Activated T-cell treated with anti-CD3 and anti-CD28 coated beads for 4 hours (primary cell): ENCODE data around the gene CYP4F12.

ENCODE experiments used
- DNase-seq: peaks from one replicate; pipeline ENCODE4 v3.0.0-alpha.2; 2020

CYP4F12 gene, protein sequence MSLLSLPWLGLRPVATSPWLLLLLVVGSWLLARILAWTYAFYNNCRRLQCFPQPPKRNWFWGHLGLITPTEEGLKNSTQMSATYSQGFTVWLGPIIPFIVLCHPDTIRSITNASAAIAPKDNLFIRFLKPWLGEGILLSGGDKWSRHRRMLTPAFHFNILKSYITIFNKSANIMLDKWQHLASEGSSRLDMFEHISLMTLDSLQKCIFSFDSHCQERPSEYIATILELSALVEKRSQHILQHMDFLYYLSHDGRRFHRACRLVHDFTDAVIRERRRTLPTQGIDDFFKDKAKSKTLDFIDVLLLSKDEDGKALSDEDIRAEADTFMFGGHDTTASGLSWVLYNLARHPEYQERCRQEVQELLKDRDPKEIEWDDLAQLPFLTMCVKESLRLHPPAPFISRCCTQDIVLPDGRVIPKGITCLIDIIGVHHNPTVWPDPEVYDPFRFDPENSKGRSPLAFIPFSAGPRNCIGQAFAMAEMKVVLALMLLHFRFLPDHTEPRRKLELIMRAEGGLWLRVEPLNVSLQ

DNA sequence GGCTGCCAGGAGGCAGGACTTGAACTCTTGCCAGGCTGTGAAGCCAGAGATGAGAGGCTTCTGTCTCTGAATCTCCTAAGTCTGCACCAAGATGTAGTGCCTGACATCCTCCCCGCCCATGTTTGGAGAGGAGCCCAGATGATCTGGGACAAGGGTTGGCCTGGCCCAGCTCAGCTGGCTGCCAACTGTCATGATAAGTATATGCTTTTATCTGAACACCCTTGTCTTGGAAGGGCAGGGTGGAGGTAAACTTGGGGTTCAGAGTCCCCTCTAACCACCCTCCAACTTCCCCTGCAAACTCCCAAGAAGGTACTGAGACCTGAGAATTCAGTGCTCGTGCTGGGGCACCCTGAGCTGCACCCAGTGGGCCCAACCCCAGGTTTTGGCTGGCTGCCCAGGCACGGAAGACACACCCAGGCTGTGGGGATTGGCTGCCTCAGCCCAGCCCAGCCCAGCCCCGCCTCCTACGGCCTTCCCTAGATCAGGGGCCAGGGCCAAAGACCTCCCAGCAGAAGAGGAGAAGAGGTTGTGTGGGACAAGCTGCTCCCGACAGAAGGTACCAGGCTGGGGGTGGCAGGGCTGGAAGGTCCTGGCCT lies at the start of gene CYP4F12:
Gene CYP4F12 (plus strand): TSS at position 508 of the 596 bp plus-strand sequence. CDS start 443 bp downstream, outside the sequence.
- no peak for DNase-seq

DNA sequence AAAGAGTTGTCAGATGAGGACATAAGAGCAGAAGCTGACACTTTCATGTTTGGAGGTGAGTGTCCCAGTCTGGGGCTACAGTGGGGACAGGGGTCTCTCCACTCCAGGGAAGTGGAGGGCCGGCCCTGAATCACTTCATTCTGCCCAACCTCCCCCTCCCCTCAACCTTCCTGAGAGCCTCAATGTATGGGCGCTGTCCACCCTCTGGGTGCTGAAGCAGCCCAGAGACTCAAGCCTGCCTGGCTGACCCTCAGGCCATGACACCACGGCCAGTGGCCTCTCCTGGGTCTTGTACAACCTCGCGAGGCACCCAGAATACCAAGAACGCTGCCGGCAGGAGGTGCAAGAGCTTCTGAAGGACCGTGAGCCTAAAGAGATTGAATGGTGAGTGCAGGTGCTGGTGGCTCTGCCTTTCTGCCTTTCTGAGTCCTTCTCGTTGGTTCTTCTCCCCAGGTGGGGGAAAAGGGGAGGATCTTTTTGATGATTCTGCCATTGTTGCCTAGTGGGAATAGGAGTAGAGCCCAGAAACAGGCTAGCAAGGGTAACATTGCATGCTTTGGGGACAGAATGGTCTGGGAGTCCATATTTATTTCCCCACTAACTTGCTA lies 49.1 kb upstream of the CYP4F12 start:
- no peak for DNase-seq

DNA sequence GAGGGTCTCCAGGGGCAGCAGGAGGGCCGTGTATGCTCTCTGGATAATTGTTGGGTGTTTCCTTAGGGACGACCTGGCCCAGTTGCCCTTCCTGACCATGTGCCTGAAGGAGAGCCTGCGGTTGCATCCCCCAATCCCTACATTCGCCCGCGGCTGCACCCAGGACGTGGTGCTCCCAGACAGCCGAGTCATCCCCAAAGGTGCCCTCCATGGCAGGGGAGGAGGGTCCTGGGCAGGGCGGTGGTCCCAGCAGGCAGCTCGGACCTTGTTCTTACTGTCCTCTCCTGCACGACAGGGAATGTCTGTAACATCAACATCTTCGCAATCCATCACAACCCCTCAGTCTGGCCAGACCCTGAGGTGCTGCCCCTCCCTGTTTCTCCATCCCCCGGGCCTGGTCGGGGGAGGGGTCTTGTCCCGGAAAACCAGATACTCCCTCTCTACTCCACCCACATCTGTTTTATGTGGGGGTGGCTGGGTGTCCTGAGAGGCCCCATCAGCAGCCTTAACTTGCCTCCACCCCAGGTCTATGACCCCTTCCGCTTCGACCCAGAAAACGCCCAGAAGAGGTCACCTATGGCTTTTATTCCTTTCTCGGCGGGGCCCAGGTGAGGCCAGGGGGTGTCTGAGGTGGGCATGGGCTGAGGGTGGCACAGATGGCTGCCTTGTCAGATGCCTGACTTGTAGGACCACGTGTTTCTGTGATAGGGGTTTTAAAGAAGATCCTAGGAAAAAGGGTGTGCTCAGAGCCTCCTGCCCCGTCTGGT lies 44.5 kb upstream of the CYP4F12 start:
- DNase-seq: no peak

DNA sequence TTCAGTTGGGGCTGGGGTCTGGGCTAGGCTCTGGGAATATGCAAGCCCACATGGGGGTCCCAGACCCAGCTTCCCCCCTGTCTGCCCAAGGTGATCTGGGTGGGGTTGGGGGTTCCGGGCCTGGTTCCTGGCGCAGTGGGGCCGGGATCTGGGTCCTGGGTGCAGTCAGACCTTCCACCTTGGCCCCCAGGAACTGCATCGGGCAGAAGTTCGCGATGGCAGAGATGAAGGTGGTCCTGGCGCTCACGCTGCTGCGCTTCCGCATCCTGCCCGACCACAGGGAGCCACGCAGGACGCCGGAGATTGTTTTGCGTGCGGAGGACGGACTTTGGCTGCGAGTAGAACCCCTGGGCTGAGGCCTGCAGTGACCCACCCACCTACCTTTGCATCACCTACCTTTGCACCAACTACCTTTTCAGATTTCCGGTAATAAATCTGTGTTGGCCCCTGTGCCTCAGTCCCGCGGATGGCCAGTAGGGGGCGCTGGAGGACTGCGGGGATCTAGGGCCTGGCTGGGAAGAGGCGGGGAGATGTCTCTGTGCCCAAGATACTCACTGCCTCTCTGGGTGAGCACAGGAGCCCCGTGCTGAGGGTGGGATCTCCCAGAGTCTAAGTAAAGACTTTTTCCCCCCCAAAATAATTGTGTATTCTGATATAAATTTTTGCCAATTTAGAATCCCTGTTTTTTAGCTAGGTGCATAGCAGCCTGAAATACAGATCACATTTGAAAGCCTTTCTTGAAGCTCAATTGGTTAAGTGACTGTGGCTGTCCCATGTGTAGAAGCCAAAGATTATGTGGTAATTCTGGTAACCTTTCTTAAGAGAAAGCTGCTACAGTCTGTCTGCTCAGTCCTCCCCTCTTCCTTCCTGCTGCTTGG lies 43.6 kb upstream of the CYP4F12 start:
- peak; percentile 92 for DNase-seq

DNA sequence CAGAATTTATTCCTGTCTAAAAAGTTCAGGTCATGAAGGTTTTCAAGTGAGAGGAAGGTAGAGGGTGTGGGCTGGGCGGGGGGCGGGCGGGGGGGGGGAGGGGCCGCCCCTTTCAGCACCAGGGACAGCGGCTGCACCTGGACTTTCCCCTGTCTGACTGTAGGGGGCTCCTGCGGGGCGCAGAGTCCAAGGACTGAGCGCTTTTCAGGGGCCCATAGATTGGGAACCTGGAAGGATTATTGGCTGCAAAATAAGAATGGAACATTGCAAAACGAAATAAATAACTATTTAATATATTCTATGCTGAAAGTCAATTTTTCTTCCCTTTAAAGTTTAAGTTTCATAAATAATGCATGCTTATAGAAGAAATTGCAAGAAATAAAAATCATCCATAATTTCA lies 41.1 kb upstream of the CYP4F12 start:
- no peak for DNase-seq

DNA sequence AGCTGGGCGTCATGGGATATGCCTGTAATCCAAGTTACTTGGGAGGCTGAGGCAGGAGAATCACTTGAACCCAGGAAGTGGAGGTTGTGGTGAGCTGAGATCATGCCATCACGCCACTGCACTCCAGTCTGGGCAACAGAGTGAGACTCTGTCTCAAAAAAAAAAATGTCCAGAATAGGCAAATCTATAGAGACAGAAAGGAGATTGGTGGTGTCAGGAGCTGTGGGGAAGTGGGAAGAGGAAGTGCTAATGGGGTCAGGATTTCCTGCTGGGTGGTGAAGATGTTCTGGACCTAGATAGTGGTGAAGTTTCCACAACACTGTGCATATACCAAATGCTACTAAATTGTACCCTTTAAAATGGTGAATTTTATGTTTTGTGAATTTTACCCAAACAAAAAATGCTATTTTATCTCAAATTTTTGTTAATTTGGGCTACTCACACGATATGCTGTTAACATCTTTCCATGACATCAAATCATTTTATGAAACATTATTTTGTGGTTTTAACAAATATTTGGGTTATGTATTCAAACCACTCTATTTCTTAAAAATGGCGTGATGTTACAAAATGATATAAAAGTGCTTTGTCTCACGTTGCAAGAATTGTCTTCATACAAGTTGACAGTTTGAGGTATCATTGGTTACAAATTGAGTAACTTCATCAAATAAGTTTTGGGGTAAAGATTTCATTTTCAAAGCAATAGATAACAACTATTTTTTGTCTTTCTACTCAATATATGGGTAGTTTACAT lies 39.6 kb upstream of the CYP4F12 start:
- DNase-seq: no peak

DNA sequence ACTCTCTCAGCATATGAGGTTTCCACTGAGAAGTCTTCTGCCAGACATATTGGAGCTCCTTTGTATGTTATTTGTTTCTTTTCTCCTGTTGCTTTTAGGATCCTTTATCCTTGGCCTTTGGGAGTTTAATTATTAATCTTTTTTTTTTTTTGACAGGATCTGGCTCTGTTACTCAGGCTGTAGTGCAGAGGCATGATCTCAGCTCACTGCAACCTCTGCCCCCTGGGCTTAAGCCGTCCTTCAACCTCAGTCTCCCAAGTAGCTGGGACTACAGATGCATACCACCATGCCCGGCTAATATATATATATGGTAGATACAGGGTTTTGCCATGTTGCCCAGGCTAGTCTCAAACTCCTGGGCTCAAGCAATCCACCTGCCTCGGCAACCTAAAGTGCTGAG lies 38.8 kb upstream of the CYP4F12 start:
- no peak for DNase-seq

DNA sequence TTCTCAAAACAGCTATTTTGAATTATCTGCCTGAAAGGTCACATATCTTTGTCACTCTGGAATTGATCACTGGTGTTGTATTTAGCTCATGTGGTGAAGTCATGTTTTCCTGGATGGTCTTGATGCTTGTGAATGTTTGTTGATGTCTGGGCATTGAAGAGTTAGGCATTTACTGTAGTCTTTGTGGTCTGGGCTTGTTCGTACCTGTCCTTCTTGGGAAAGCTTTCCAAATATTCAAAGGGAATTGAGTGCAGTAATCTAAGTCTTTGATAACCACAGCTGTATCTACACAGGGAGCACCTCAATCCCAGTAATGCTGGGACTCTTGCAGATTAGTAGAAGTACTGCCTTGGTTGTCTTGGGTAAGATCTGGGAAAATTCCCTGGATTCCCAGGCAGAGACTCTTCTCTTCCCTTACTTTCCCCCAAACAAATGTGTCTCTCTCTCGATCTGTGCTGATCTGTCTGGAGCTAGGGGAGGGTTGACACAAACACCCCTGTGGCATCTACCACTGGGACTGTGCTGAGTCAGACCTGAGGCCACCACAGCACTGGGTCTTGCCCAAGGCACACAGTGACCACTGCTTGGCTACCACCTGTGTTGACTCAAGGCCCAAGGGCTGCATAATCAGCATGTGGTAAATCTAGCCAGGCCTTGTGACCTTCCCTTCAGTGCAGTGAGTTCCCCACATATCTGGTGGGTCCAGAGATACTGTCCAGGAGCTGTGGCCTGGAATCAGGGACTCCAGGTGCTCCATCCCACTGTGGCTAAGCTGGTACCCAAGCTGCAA lies 37.7 kb upstream of the CYP4F12 start:
- no peak for DNase-seq

DNA sequence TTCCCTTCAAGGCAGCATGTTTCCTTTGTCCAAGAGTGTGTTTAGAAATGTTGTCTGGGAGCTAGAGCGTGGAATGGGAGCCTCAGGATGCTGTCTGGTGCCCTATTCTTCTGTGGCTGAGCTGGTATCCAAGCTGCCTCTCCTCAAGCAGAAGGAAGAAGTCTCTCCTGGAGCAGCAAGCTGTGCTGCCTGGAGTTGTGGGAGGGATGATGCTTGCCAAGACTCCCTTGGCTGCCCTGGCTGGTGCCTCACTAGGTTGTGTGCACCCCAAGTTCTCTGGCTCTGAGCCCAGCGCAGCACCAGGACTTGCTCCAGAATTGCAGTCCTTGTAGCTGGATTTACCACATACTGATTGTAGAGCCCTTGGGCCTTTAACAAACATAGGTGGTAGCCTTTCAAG lies 36.9 kb upstream of the CYP4F12 start:
- DNase-seq: no peak

DNA sequence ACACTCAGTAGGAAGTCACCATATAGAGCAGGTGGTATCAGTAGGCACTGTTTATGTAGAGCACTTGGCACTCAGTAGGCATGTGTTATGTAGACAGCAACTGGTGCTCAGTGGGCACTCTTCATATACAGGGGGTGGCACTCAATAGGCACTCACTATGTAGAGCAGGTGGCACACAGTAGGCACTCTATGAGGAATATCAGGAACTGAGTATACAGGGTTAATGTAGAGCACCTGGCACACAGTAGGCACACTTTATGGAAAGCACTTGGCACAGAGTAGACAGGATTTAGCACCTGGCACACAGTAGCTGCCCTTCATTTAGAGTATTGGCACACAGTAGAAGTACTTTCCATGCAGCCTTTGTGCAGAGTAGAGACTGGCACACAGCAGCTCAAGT lies 33.3 kb upstream of the CYP4F12 start:
- no peak for DNase-seq

DNA sequence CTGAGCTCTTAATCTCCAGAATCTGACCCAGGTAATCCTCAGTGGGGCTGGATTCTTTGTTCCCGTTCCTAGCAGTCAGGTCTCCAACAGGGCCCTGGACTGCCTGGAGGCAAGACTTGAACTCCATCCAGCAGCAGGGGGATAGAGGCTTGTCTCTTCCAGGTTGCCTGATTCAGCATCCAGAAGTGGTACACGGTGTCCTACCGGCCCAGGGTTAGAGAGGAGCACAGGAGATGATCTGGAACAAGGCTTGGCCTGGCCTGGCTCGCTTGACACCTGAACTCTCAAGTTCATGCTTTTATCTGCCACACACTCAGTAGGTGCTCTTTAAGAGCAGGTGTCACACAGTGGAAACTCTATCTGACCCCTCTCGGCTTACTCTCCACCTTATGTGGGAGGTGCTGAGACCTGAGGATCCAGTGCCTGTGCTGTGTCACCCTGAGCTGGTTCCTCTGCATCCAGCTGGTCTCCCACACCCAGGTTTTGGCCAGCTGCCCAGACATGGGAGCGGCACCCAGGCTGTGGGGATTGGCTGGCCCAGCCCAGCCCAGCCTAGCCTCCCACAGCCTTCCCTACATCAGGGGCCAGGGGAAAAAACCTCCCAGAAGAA lies 32.5 kb upstream of the CYP4F12 start, which contains the start of gene CYP4F3:
Gene CYP4F3 (plus strand): TSS at position 604 of the 610 bp plus-strand sequence. CDS start 519 bp downstream, outside the sequence.
- DNase-seq: no peak

DNA sequence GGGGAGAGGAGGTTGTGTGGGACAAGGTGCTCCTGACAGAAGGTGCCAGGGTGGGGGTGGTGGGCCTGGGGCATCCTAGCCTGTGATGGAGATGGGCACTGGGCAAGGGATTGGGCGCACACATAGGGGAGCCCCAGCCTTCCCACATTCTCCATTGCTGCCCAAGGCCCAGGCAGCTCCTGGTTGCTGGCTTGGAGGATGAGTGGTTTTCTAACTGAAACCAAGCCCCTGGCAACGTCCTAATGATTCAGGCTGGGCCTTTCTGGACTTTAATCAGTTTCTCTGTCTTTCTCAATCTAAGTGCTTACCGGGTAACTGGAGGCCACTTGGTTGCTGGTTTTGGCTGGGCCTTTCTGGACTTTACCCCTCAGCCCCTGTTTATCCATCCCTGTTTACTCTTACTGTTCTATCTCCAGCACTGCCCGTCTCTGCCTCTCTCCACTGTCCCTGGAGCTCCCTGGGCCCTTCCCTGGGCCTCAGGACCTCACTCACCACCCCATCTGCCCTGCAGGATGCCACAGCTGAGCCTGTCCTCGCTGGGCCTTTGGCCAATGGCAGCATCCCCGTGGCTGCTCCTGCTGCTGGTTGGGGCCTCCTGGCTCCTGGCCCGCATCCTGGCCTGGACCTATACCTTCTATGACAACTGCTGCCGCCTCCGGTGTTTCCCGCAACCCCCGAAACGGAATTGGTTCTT lies 31.8 kb upstream of the CYP4F12 start:
- DNase-seq: no peak

DNA sequence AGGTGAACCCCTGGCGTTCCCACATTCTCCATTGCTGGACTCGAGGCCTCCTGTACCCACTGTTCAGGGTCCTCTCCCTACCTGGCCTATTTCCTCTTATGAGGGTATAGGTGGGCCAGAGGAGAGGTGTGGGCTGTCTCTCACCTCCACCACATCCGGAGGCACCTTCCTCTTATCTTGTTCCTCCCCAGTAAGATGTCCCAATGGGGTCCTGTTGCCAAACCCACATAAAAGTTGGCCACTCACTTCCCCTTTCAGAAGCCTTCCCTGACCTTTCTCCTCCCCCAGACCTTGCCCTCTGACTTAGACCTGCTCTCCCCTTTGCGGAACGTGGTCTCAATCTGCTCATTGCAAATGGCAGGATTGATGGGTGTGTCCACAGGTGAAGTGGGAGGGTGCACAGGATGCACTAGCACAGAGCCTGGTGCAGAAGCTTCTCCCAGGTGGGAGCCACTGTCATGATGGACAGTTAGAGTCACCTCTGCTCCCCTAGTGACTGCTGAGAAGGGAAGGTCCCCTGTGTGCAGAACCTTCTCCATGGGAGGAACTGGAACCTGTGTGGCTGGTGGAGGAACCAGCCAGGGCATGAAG lies 30.9 kb upstream of the CYP4F12 start:
- DNase-seq: no peak

DNA sequence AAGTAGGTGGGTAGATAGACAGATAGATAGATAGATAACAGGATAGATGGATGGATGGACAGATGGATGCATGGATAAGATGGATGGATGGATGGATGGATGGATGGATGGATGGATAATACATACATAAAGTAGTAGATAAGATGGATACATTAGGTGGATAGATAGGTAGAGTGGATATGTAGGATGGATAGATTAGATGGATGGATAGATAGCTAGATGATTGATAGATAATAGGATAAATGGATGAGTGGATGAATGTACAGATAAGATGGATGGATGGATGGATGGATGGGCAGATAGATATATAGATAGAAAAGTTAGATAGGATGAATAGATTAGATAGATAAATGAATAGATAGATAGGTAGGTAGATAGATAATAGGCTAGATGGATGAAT lies 30.1 kb upstream of the CYP4F12 start:
- DNase-seq: no peak

DNA sequence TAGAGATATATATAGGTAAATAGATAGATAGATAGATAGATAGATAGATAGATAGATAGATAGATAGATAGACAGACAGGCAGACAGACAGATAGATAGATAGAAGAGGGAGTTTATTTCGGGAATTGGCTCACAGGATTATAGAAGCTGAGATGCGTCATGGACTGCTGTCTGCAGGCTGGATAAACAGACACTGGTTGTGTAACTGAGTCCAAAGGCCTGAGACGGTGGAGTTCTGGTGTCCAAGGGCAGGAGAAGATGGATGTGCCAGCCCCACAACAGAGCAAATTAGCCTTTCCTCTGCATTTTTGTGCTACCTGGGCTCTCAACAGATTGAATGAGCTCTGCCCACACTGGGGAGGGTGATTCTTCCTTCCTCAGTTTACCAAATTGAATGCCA lies 29.5 kb upstream of the CYP4F12 start:
- DNase-seq: no peak

DNA sequence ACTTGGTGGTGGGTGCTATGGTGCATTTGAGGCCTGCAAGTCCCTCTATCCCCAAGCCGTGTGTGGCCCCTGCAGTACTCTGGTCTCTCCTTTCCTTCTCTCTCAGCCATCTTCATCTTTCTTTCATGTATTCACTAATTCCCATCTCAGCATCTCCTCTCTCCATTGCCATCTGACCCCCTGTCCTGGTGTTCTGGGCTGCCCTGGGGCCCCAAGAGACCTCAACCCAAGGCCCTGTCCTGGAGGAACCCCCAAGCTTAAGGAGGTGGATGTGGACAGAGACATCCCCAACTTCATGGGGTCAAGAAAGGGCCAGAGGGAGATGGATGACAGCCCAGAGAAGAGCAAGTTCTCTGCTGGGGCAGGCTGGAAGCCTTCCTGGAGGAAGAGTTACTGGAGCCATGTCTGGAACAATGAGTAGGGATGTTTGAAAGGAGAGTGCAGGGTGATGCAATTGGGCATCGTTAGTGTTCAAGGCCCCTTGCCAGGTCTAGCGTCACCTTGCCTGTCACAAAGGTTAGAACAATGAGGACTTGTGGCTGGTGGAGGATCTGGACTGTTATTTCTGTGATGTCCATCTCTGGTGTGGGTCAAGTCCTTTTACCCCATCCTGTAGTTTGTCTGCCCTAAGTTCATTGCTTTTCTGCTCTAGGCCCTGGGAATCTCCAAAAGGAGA lies 28.7 kb upstream of the CYP4F12 start:
- no peak for DNase-seq

DNA sequence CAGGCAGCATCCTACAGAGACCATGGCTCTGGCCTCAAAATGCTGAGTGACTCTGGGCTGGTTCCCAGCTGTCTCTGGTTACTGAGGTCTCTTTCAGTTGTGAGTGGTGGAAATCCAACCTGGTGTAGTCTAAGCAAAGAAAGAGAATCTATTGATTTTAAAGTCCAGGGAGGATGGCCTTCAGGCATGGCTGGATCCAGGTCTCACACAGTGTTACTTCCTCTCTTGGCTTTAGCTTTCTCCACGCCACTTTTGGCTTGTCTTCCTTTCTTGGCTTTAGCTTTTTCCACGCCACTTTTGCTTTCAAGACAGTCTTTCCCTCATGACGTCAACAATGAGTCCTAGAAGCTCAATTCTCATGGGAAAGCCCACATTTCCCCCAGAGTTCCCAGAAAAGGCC lies 28.1 kb upstream of the CYP4F12 start:
- DNase-seq: no peak

DNA sequence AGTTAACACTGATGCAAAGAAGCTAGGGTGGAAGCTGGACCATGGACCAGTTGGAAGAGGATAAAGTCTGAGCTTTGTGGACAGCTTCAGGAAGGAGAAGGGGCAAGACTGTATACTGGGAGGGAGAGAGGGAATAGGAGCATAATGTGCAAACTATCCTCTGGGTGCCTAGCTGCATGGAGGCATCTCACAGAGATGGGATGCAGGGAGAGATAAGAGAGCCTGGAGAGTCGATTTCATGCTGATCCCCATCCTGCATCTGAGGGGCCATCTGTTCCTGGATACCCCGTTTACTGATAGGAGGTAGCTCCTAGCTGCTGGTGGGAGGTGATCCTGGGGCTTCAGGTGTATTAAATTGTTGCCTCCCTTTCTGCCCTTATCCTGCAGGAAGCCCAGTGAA lies 23.4 kb upstream of the CYP4F12 start:
- DNase-seq: no peak
